H1 (cell line): ENCODE measurements around the gene EML5. TPM values are rescaled to one million over a fixed set of nuclear protein-coding genes. Genes with fewer than 3 reads are reported as not detected.

Experiments
- CTCF ChIA-PET: fragments of 300-600 bp; sonication (Branson Sonifier 250); formaldehyde crosslinking; loops from one replicate; lab custom pipeline; 2021; ENCODE audit not compliant: partially characterized antibody; lab: Charles Lee
- POLR2A ChIA-PET: fragments of 300-600 bp; sonication (Branson Sonifier 250); formaldehyde crosslinking; loops from one replicate; lab custom pipeline; 2021; ENCODE audit warnings: inconsistent platforms; ENCODE audit not compliant: partially characterized antibody; lab: Charles Lee
- DNase-seq, 2 experiments: peaks; one replicate each; pipeline versions ENCODE4 v3.0.0 to v3.0.0-alpha.2; 2010 to 2022; ENCODE audit warnings: low spot score in 2 of 2, low read depth in 1 of 2, mixed read lengths in 1 of 2
- FAIRE-seq: peaks from 2 replicates; lab custom pipeline; 2011; peaks lifted over from hg19 to GRCh38; lab: Jason Lieb, UNC
- H2AFZ ChIP-seq: 2 replicates; pipeline ENCODE4 v1.8.1; 2012; ENCODE audit warnings: low read length, inconsistent platforms
- H2AK5ac ChIP-seq: 2 replicates; pipeline ENCODE4 v1.6.1; 2013; ENCODE audit warnings: low read depth, low read length
- H2BK120ac ChIP-seq: replicated peaks from 2 replicates; pipeline ENCODE3; 2013; ENCODE audit warnings: low read depth, low read length, inconsistent platforms
- H2BK12ac ChIP-seq: 2 replicates; pipeline ENCODE4 v1.6.1; 2013; ENCODE audit warnings: low read depth, low read length
- H2BK15ac ChIP-seq: 2 replicates; pipeline ENCODE4 v1.6.1; 2013; ENCODE audit warnings: low read length
- H2BK20ac ChIP-seq: 2 replicates; pipeline ENCODE4 v1.6.1; 2013; ENCODE audit warnings: low read length
- H2BK5ac ChIP-seq: 2 replicates; pipeline ENCODE4 v1.6.1; 2013; ENCODE audit warnings: low read depth, low read length
- H3K14ac ChIP-seq: 2 replicates; pipeline ENCODE4 v1.6.1; 2013; ENCODE audit warnings: inconsistent platforms; ENCODE audit not compliant: insufficient read length
- H3K18ac ChIP-seq: 2 replicates; pipeline ENCODE4 v1.6.1; 2013; ENCODE audit warnings: low read length; ENCODE audit errors: extremely low read depth
- H3K23ac ChIP-seq: 2 replicates; pipeline ENCODE4 v1.6.1; 2013; ENCODE audit warnings: inconsistent platforms; ENCODE audit not compliant: insufficient read length
- H3K23me2 ChIP-seq: 2 replicates; pipeline ENCODE4 v1.6.1; 2013; ENCODE audit warnings: low read depth, low read length
- H3K27ac ChIP-seq: 2 replicates; pipeline ENCODE4 v1.6.1; 2011; ENCODE audit warnings: low read depth, low read length, inconsistent platforms
- H3K27me3 ChIP-seq, 4 experiments: replicated peaks in 1 of 4; 1 replicate in 1 of 4; 2 replicates in 3 of 4; pipeline versions ENCODE4 v1.6.1 to v1.8.1; 2011 to 2013; ENCODE audit warnings: low read length in 3 of 4, mild to moderate bottlenecking in 3 of 4, inconsistent platforms in 2 of 4, mixed read lengths in 2 of 4, moderate library complexity in 1 of 4; ENCODE audit not compliant: control insufficient read depth in 3 of 4, insufficient read depth in 3 of 4; ENCODE audit errors: extremely low read depth in 1 of 4
- H3K36me3 ChIP-seq, 4 experiments: 2 replicates each; pipeline versions ENCODE4 v1.6.1 to v1.8.1; 2011 to 2013; ENCODE audit warnings: mild to moderate bottlenecking in 4 of 4, low read length in 3 of 4, moderate library complexity in 2 of 4, control low read depth in 1 of 4, inconsistent platforms in 1 of 4; ENCODE audit not compliant: insufficient read depth in 4 of 4, control insufficient read depth in 2 of 4
- H3K4ac ChIP-seq: replicated peaks from 2 replicates; pipeline ENCODE3; 2013; ENCODE audit warnings: low read length, low read depth, mixed read lengths, inconsistent platforms; ENCODE audit not compliant: insufficient read length
- H3K4me1 ChIP-seq, 4 experiments: replicated peaks in 1 of 4; 1 replicate in 1 of 4; 2 replicates in 3 of 4; pipeline versions ENCODE4 v1.6.1 to v1.8.1; 2011 to 2013; ENCODE audit warnings: low read length in 3 of 4, inconsistent platforms in 2 of 4, mixed read lengths in 1 of 4; ENCODE audit not compliant: insufficient read depth in 4 of 4, control insufficient read depth in 3 of 4
- H3K4me2 ChIP-seq, 2 experiments: 2 replicates each; pipeline versions ENCODE4 v1.6.1 to v1.8.1; 2011 to 2013; ENCODE audit warnings: low read depth in 2 of 2, low read length in 2 of 2, control low read depth in 1 of 2, inconsistent platforms in 1 of 2, mild to moderate bottlenecking in 1 of 2; ENCODE audit not compliant: insufficient read depth in 1 of 2
- H3K4me3 ChIP-seq, 4 experiments: fragments of 200-600, 300-600 bp in 1 of 4; sonication (generic), shearing (Covaris generic), sonication (Bioruptor Twin) in 1 of 4; 2 replicates each; pipeline versions ENCODE4 v1.5.1 to v1.8.1; 2011 to 2016; ENCODE audit warnings: low read length in 4 of 4, low read depth in 3 of 4, control low read depth in 2 of 4, inconsistent platforms in 2 of 4, mild to moderate bottlenecking in 2 of 4, mixed read lengths in 1 of 4, moderate library complexity in 1 of 4; ENCODE audit not compliant: insufficient read depth in 2 of 4; ENCODE audit errors: extremely low read depth in 1 of 4
- H3K56ac ChIP-seq: replicated peaks from 2 replicates; pipeline ENCODE3; 2013; ENCODE audit warnings: low read depth, mild to moderate bottlenecking, mixed read lengths, low read length, inconsistent platforms; ENCODE audit not compliant: insufficient read length
- H3K79me1 ChIP-seq: 2 replicates; pipeline ENCODE4 v1.6.1; 2013; ENCODE audit warnings: low read depth, low read length, control low read depth
- H3K79me2 ChIP-seq, 2 experiments: 2 replicates each; pipeline versions ENCODE4 v1.6.1 to v1.8.1; 2012 to 2013; ENCODE audit warnings: low read length in 2 of 2, mild to moderate bottlenecking in 2 of 2, inconsistent platforms in 1 of 2; ENCODE audit not compliant: insufficient read depth in 2 of 2, control insufficient read depth in 1 of 2
- H3K9ac ChIP-seq, 4 experiments: replicated peaks in 1 of 4; 1 replicate in 1 of 4; 2 replicates in 3 of 4; pipeline versions ENCODE4 v1.6.1 to v1.8.1; 2011 to 2013; ENCODE audit warnings: low read depth in 3 of 4, low read length in 3 of 4, control low read depth in 2 of 4, mild to moderate bottlenecking in 2 of 4, moderate library complexity in 2 of 4, inconsistent platforms in 1 of 4; ENCODE audit errors: extremely low read depth in 1 of 4
- H3K9me3 ChIP-seq, 2 experiments: 2 replicates each; pipeline versions ENCODE4 v1.6.1 to v1.8.1; 2012 to 2013; ENCODE audit warnings: mild to moderate bottlenecking in 2 of 2, moderate library complexity in 2 of 2, control low read depth in 1 of 2, inconsistent platforms in 1 of 2, low read depth in 1 of 2, low read length in 1 of 2, mixed read lengths in 1 of 2; ENCODE audit not compliant: insufficient read depth in 2 of 2
- H4K20me1 ChIP-seq, 2 experiments: replicated peaks in 1 of 2; 2 replicates each; pipeline versions ENCODE3 to v1.8.1; 2011 to 2013; ENCODE audit warnings: inconsistent platforms in 2 of 2, low read length in 2 of 2, mild to moderate bottlenecking in 1 of 2; ENCODE audit not compliant: insufficient read depth in 2 of 2, control insufficient read depth in 1 of 2
- H4K5ac ChIP-seq: 2 replicates; pipeline ENCODE4 v1.6.1; 2013; ENCODE audit warnings: low read length, low read depth, mixed read lengths, inconsistent platforms; ENCODE audit not compliant: insufficient read length
- H4K8ac ChIP-seq: 2 replicates; pipeline ENCODE4 v1.8.0; 2013; ENCODE audit warnings: mild to moderate bottlenecking, moderate library complexity, low read length, inconsistent platforms; ENCODE audit not compliant: insufficient read depth; ENCODE audit errors: extremely low read depth
- H4K91ac ChIP-seq: replicated peaks from 2 replicates; pipeline ENCODE3; 2013; ENCODE audit warnings: low read length, mixed read lengths, inconsistent platforms; ENCODE audit not compliant: insufficient read length
- KDM5A ChIP-seq: fragments of 200-600 bp; IDR thresholded peaks from 2 replicates; pipeline ENCODE4 v1.7.1; 2012; ENCODE audit warnings: mild to moderate bottlenecking, low read length, inconsistent platforms, mixed read lengths
- PHF8 ChIP-seq: fragments of 200-600 bp; sonication (generic); conservative IDR thresholded peaks from 2 replicates; pipeline ENCODE4 v1.7.1; 2012; ENCODE audit warnings: low read depth, mild to moderate bottlenecking, inconsistent platforms, low read length, moderate library complexity
- TAF1 ChIP-seq: IDR thresholded peaks from 2 replicates; pipeline ENCODE4 v1.6.1; 2011; ENCODE audit warnings: mild to moderate bottlenecking, low read depth, low read length
- WGBS, 2 experiments: shearing (Covaris generic) in 1 of 2; methylation state at CpG; one replicate each; pipeline versions ENCODE4 v1.1.6 to v1.1.7; 2013 to 2015; ENCODE audit warnings: low lambda C conversion rate in 2 of 2, mixed read lengths in 2 of 2, inconsistent platforms in 1 of 2, low coverage in 1 of 2, missing lambda C conversion rate in 1 of 2; ENCODE audit not compliant: insufficient replicate concordance in 2 of 2, insufficient coverage in 1 of 2, insufficient read length in 1 of 2; ENCODE audit errors: extremely low coverage in 1 of 2, missing lambda C conversion rate in 1 of 2; 5-methylcytosine and 5-hydroxymethylcytosine counted together
- long read RNA-seq, 2 experiments: library from RNA in 1 of 2; library from capped mRNA in 1 of 2; stranded (forward); transcript quantifications; one replicate each; pipeline ENCODE4 v2.0.0, GENCODE V29; 2021; ENCODE audit warnings: inconsistent platforms in 1 of 2
- polyA minus RNA-seq, 3 experiments: library from RNA; depleted of rRNA, polyadenylated mRNA; stranded (reverse); fragments of >200 nt; gene quantifications; 1 replicate in 2 of 3; 2 replicates in 1 of 3; pipeline ENCODE4 v1.2.3, GENCODE V29; 2011
- polyA plus RNA-seq, 7 experiments: library from polyadenylated mRNA; depleted of rRNA in 3 of 7; stranded (reverse) in 5 of 7; unstranded in 2 of 7; fragments of >200 nt in 5 of 7; fragments of 200-250 nt in 2 of 7; gene quantifications; 1 replicate in 5 of 7; 2 replicates in 1 of 7; 4 replicates in 1 of 7; pipeline versions ENCODE4 v1.2.1 to v1.2.3, GENCODE V29; 2011 to 2013; ENCODE audit warnings: missing spikeins in 2 of 7, mixed read lengths in 2 of 7
- total RNA-seq: library from RNA; stranded (reverse); fragmentation: NEBNext Ultra II Directional; extraction: Animal tissue kit (Norgen Biotek cat#: 25700); gene quantifications from 2 replicates; pipeline ENCODE4 v1.2.1, GENCODE V29; 2021
- TF ChIP-seq, protein P1 (sequence below): IDR thresholded peaks from 2 replicates; pipeline ENCODE4 v1.6.1; 2012; ENCODE audit warnings: inconsistent platforms
- TF ChIP-seq, protein P2 (sequence below): IDR thresholded peaks from 2 replicates; pipeline ENCODE4 v1.6.1; 2012; ENCODE audit warnings: inconsistent platforms
- TF ChIP-seq, protein P3 (sequence below): IDR thresholded peaks from 2 replicates; pipeline ENCODE4 v1.6.1; 2012; ENCODE audit warnings: low read length, inconsistent platforms

The EML5 gene
- total RNA-seq (0.55 and 0.88 TPM in 2 replicates), polyA plus RNA-seq (2011; rRNA removed) (0.25 and 0.39 TPM in 2 replicates), polyA minus RNA-seq (2011; rRNA and poly(A)+ RNA removed) (0.91 and 9.8 TPM in 2 replicates)
- polyA plus RNA-seq (2011; cell fraction: cytosol; rRNA removed): 0.35 TPM
- 0.46 TPM for polyA plus RNA-seq (2011; cell fraction: nucleus; rRNA removed)
- 0.64 to 0.99 TPM (median 0.67 TPM) in 4 replicates for polyA plus RNA-seq (2012, experiment 1 of 2)
- polyA plus RNA-seq (2012, experiment 2 of 2): not detected
- polyA plus RNA-seq (2013, experiment 1 of 2): 0.24 TPM
- polyA plus RNA-seq (2013, experiment 2 of 2): 0.28 TPM
- polyA minus RNA-seq (2011; cell fraction: cytosol; rRNA and poly(A)+ RNA removed): 2.8 TPM
- 6.8 TPM for polyA minus RNA-seq (2011; cell fraction: nucleus; rRNA and poly(A)+ RNA removed)
- long read RNA-seq, experiment 1: 0 reads
- long read RNA-seq, experiment 2: 0 reads

DNA sequence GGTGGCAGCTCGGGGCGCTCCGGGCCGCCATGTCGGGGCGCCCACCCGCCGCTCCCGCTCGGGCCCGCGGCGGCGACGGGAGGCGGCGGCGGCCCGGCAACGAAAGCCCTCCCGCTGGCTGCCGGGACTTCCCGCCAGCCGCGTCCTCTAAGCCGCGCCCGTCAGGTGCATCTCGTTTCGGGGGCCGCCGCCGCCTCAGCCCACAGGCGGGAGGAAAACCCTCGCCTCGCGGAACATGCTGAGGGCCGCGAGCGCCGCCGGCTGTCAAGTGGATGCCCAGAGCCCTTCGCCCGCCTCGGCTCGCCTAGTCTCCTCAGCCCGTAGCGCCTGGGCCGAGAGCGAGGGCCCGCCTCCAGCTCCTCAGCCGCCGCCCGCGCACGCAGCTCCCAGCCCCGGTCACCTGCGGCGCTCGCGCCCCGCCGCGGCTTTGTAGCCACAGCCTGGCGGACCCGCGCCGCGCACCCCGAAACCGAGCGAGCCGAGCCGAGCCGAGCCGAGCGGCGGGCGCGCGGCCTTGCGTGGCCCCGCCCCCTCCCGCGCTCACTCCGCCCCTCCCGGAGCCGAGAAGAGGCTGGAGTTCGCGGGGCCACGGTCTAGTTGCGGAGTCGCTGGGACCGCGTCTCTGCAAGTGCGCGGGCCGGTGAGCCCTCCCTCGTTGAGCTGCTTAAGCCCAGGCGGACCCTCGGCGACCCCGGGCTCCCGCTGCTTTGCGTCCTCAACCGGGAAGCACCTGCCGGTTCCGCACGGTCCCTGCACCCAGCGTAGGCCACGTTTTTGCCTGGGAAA is at the start of gene EML5:
Gene EML5, minus strand, starts transcription at position 481 of the 786 bp plus-strand sequence. Its CDS starts 450 bp downstream, at position 31.
- Histone ChIP-seq H3K4me1 (no peaks in the 10 kb centered on the region), H2AFZ (peak within 1 kb of the TSS; percentile 97), H3K4ac (no peak within 1 kb of the TSS), H2AK5ac (no peak within 1 kb of the TSS), H3K27me3 (peaks cover 8 to 30% (median 19%) of the 10 kb centered on the region in 4 experiments), H3K36me3 (no peaks in the 10 kb centered on the region), H4K5ac (peak within 1 kb of the TSS; percentile 6), H4K8ac (peak within 1 kb of the TSS; percentile 85), H3K9me3 (no peaks in the 10 kb centered on the region), H3K79me2 (no peaks in the 10 kb centered on the region), H4K91ac (no peak within 1 kb of the TSS), H2BK12ac (0 out of 2 replicates have a peak within 1 kb of the TSS, but pooled peaks have one; percentile 14), H3K18ac (peak within 1 kb of the TSS; percentile 32; the same call in 1 of the 2 replicates), H2BK120ac (no peak within 1 kb of the TSS), H3K56ac (no peak within 1 kb of the TSS), H2BK5ac (no peak within 1 kb of the TSS), H2BK15ac (no peak within 1 kb of the TSS), H2BK20ac (no peak within 1 kb of the TSS), H3K23me2 (peaks cover 10% of the 10 kb centered on the region; the same call in 1 of the 2 replicates), H4K20me1 (no peaks in the 10 kb centered on the region), H3K14ac (no peak within 1 kb of the TSS), H3K4me3 (peak within 1 kb of the TSS; percentile 38 to 81 (median 74)), H3K9ac (peak within 1 kb of the TSS; percentile 48 to 63 (median 50)), H3K27ac (no peak within 1 kb of the TSS), H3K79me1 (no peaks in the 10 kb centered on the region), H3K4me2 (peak within 1 kb of the TSS; percentile 76 to 100), H3K23ac (no peak within 1 kb of the TSS)
- CTCF ChIA-PET: interaction anchor here (0.7 to 2.8 kb wide), 8 partner anchors 17 to 150 kb away, joined by 3 to 18 read pairs (median 3); no protein-coding TSS in a partner anchor
- POLR2A ChIA-PET: interaction anchor here (1.3 kb wide), 1 partner anchor 32 kb away, joined by 3 read pairs; the partner anchor contains the start of gene TTC8
- WGBS, 2 experiments: 2% methylated on average over 33 of the region's 111 CpGs; no CpG with 5 or more reads in 1 of the 2 experiments
- DNase-seq: peak; percentile 46 to 89
- FAIRE-seq: no peak
- TF ChIP-seq, protein P1, sequence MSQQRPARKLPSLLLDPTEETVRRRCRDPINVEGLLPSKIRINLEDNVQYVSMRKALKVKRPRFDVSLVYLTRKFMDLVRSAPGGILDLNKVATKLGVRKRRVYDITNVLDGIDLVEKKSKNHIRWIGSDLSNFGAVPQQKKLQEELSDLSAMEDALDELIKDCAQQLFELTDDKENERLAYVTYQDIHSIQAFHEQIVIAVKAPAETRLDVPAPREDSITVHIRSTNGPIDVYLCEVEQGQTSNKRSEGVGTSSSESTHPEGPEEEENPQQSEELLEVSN: peak; percentile 56
- TF ChIP-seq TAF1: peak; percentile 45; the same call in 1 of the 2 replicates
- TF ChIP-seq, protein P2, sequence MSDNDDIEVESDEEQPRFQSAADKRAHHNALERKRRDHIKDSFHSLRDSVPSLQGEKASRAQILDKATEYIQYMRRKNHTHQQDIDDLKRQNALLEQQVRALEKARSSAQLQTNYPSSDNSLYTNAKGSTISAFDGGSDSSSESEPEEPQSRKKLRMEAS: peak; percentile 55; the same call in 1 of the 2 replicates
- no peak for TF ChIP-seq KDM5A
- 0 out of 2 replicates have a peak, but pooled peaks have one; percentile 24 for TF ChIP-seq PHF8
- TF ChIP-seq, protein P3, sequence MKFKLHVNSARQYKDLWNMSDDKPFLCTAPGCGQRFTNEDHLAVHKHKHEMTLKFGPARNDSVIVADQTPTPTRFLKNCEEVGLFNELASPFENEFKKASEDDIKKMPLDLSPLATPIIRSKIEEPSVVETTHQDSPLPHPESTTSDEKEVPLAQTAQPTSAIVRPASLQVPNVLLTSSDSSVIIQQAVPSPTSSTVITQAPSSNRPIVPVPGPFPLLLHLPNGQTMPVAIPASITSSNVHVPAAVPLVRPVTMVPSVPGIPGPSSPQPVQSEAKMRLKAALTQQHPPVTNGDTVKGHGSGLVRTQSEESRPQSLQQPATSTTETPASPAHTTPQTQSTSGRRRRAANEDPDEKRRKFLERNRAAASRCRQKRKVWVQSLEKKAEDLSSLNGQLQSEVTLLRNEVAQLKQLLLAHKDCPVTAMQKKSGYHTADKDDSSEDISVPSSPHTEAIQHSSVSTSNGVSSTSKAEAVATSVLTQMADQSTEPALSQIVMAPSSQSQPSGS: no peak
